ENCODE data around the gene FAM219B. TPM values are rescaled to one million over a fixed set of nuclear protein-coding genes. Genes with fewer than 3 reads are reported as not detected.
"Not testable (repeated sequence)": the region's sequence is repeated elsewhere in the genome, so short reads cannot be mapped to it uniquely, and the experiment has no call there.

The FAM219B gene
- total and polyA plus RNA-seq, 2 donors from 2014 or later, result 41.7 to 76.5 TPM

- Histone ChIP-seq H3K4me3 (ENCODE audit: low read length in 3 of 3) (peak within 1 kb of the TSS; percentile 63 to 94 (median 89)), H3K27me3 (ENCODE audit: control insufficient read depth, insufficient read depth, low read length) (no peaks in the 10 kb centered on the region), H3K36me3 (ENCODE audit: control insufficient read depth in 2 of 3, insufficient read depth in 3 of 3, low read length in 3 of 3) (no peaks in the 10 kb centered on the region), H3K9me3 (ENCODE audit: control insufficient read depth in 2 of 3, insufficient read depth in 1 of 3, low read length in 3 of 3) (no peaks in the 10 kb centered on the region), H3K27ac (ENCODE audit: low read depth in 2 of 2, low read length in 2 of 2) (peak within 1 kb of the TSS; percentile 97 to 99), H3K9ac (ENCODE audit: low read length in 3 of 3) (peak within 1 kb of the TSS; percentile 12 to 95 (median 83)), H3K4me1 (ENCODE audit: control insufficient read depth in 2 of 3, insufficient read depth in 2 of 3, low read depth in 1 of 3, low read length in 3 of 3) (peaks cover 0 to 6% (median 3%) of the 10 kb centered on the region in 3 donors)
- FAIRE-seq (no peak), DNase-seq (peak; percentile 96 to 99 (median 97))
- TF ChIP-seq CTCF (IDR thresholded peaks at IDR 0.05; ENCODE audit: borderline replicate concordance, extremely low read depth, insufficient read depth), result peak; percentile 2
- intact Hi-C loops (cut with DNase I), result no loop called here
These were observed 31.1 kb upstream of the FAM219B start, which contains the start of gene COX5A for GRCh38 chr15:74937590-74938371. Gene COX5A (minus strand): TSS chr15:74938073. CDS start chr15:74938014, 59 bp downstream.

- TF ChIP-seq CTCF (IDR thresholded peaks at IDR 0.05; ENCODE audit: borderline replicate concordance, extremely low read depth, insufficient read depth), result no peak
- H3K27ac ChIP-seq (ENCODE audit: low read depth in 2 of 2, low read length in 2 of 2), result peak overlapping the region; percentile 97 to 99
- FAIRE-seq (no peak), DNase-seq (peak in 1 of 5 donors; percentile 46)
- no peaks in the 10 kb centered on the region for H3K27me3 ChIP-seq (ENCODE audit: control insufficient read depth, insufficient read depth, low read length)
- intact Hi-C loops (cut with DNase I), result no loop called here
- H3K4me1 ChIP-seq (ENCODE audit: control insufficient read depth in 2 of 3, insufficient read depth in 2 of 3, low read depth in 1 of 3, low read length in 3 of 3), result peaks cover 0 to 6% (median 3%) of the 10 kb centered on the region in 3 donors
- H3K9me3 ChIP-seq (ENCODE audit: control insufficient read depth in 2 of 3, insufficient read depth in 1 of 3, low read length in 3 of 3), result no peaks in the 10 kb centered on the region
- peak overlapping the region; percentile 12 to 95 (median 44) for H3K9ac ChIP-seq (ENCODE audit: low read length in 3 of 3)
- H3K36me3 ChIP-seq (ENCODE audit: control insufficient read depth in 2 of 3, insufficient read depth in 3 of 3, low read length in 3 of 3), result no peaks in the 10 kb centered on the region
- H3K4me3 ChIP-seq (ENCODE audit: low read length in 3 of 3), result peak overlapping the region; percentile 63 to 94 (median 78)
These were observed 30.6 kb upstream of the FAM219B start for GRCh38 chr15:74937272-74937589.

- intact Hi-C loops (cut with DNase I); H3K9me3 ChIP-seq (ENCODE audit: control insufficient read depth in 2 of 3, insufficient read depth in 1 of 3, low read length in 3 of 3); H3K36me3 ChIP-seq (ENCODE audit: control insufficient read depth in 2 of 3, insufficient read depth in 3 of 3, low read length in 3 of 3); H3K27ac ChIP-seq (ENCODE audit: low read depth in 2 of 2, low read length in 2 of 2); H3K4me1 ChIP-seq (ENCODE audit: control insufficient read depth in 2 of 3, insufficient read depth in 2 of 3, low read depth in 1 of 3, low read length in 3 of 3); H3K4me3 ChIP-seq (ENCODE audit: low read length in 3 of 3); H3K9ac ChIP-seq (ENCODE audit: low read length in 3 of 3); FAIRE-seq; H3K27me3 ChIP-seq (ENCODE audit: control insufficient read depth, insufficient read depth, low read length): not testable (repeated sequence)
- peak in 1 of 5 donors; percentile 16 for DNase-seq
These were observed 28.5 kb upstream of the FAM219B start for GRCh38 chr15:74935193-74935592.

GRCh38 chr15:74933573-74933972 lies 26.9 kb upstream of the FAM219B start:
- no peak overlapping the region for H3K4me3 ChIP-seq (ENCODE audit: low read length in 3 of 3)
- no peaks in the 10 kb centered on the region for H3K27me3 ChIP-seq (ENCODE audit: control insufficient read depth, insufficient read depth, low read length)
- no peaks in the 10 kb centered on the region for H3K9me3 ChIP-seq (ENCODE audit: control insufficient read depth in 2 of 3, insufficient read depth in 1 of 3, low read length in 3 of 3)
- DNase-seq (no peak), FAIRE-seq (no peak)
- TF ChIP-seq CTCF (IDR thresholded peaks at IDR 0.05; ENCODE audit: borderline replicate concordance, extremely low read depth, insufficient read depth), result no peak
- peaks cover 5 to 6% (median 5%) of the 10 kb centered on the region in 3 donors for H3K36me3 ChIP-seq (ENCODE audit: control insufficient read depth in 2 of 3, insufficient read depth in 3 of 3, low read length in 3 of 3)
- H3K9ac ChIP-seq (ENCODE audit: low read length in 3 of 3), result no peak overlapping the region
- intact Hi-C loops (cut with DNase I), result no loop called here
- no peak overlapping the region for H3K27ac ChIP-seq (ENCODE audit: low read depth in 2 of 2, low read length in 2 of 2)
- H3K4me1 ChIP-seq (ENCODE audit: control insufficient read depth in 2 of 3, insufficient read depth in 2 of 3, low read depth in 1 of 3, low read length in 3 of 3), result peaks cover 0 to 6% (median 3%) of the 10 kb centered on the region in 3 donors

Data from kidney (tissue), 14 donors.